Measurements from ENCODE around the gene DUOX1.
A peak's percentile ranks its signal among the peaks of the same experiment; 100 is the strongest.

Gene DUOX1

GRCh38 chr15:45168751-45169551 lies 39.2 kb downstream of the DUOX1 start:
- DNase-seq = no peak

GRCh38 chr15:45169608-45170480 lies 40.0 kb downstream of the DUOX1 start:
- no peak for DNase-seq

- no peak for DNase-seq
These were observed 42.1 kb downstream of the DUOX1 start for GRCh38 chr15:45171912-45172311.

- no peak for DNase-seq
These were observed 44.3 kb downstream of the DUOX1 start for GRCh38 chr15:45174069-45174468.

- DNase-seq = no peak
These were observed 44.8 kb downstream of the DUOX1 start for GRCh38 chr15:45174577-45174976.

GRCh38 chr15:45177285-45177684 lies 47.5 kb downstream of the DUOX1 start:
- DNase-seq = no peak

- DNase-seq = no peak
These were observed 49.6 kb downstream of the DUOX1 start for GRCh38 chr15:45179221-45179985.

GRCh38 chr15:45180201-45180600 lies 50.4 kb downstream of the DUOX1 start:
- DNase-seq = no peak

- no peak for DNase-seq
These were observed 51.0 kb downstream of the DUOX1 start for GRCh38 chr15:45180648-45181436.

- DNase-seq = no peak
These were observed 51.9 kb downstream of the DUOX1 start for GRCh38 chr15:45181491-45182285.

GRCh38 chr15:45182996-45183395 lies 53.2 kb downstream of the DUOX1 start:
- DNase-seq = no peak

- no peak for DNase-seq
These were observed 53.7 kb downstream of the DUOX1 start for GRCh38 chr15:45183511-45183910.

- no peak for DNase-seq
These were observed 54.8 kb downstream of the DUOX1 start for GRCh38 chr15:45184562-45185041.

GRCh38 chr15:45185069-45185779 lies 55.4 kb downstream of the DUOX1 start:
- no peak for DNase-seq

GRCh38 chr15:45185903-45186770 lies 56.3 kb downstream of the DUOX1 start:
- peak; percentile 31 for DNase-seq

- no peak for DNase-seq
These were observed 57.2 kb downstream of the DUOX1 start for GRCh38 chr15:45186771-45187577.

- no peak for DNase-seq
These were observed 57.7 kb downstream of the DUOX1 start for GRCh38 chr15:45187578-45187893.
